HuH-7.5 (cell line): ENCODE measurements around the gene HS6ST3.

Source experiments
- DNase-seq: peaks from one replicate; pipeline ENCODE4 v3.0.0; 2011; ENCODE audit warnings: low spot score

HS6ST3 gene

DNA sequence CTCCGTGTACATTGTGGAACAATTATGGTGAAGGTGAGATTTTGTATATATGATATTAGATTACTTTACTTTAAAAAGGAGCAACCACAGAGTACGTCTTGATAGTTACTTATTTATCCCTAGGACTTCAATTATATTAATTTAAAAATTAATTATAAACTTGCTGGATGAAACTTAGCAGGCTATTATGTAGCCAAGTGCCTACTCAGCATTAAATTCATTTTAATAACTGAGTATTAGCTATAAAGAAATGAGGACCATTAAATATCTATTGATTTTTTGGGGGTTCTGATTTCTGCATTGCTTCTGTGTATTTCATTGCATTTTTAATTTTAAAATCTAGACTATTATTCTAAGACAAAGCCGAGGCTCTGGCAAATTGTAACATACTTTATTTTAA lies 109.4 kb downstream of the HS6ST3 start:
- no peak for DNase-seq

GRCh38 chr13:96200810-96201209 lies 110.9 kb downstream of the HS6ST3 start:
- no peak for DNase-seq

DNA sequence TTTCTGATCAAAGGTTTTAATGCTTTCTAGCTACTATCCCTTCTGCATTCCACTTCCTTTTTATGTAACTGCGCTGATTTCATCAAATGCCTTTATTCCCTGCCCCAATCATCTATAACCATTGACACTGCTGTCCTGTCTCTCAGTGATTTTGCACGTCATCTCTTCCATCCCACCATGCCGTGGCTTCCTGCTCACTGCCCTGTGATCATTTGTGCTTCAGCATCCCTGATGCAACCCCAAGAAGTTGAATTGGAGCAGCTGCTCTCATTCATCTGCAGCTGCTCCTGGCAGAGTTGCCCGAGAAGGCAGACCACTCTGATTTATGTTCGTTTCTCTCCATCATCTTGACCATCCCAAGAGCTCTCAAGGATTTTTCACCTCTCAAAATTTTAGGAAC lies 112.4 kb downstream of the HS6ST3 start:
- no peak for DNase-seq

- no peak for DNase-seq
Measured at GRCh38 chr13:96203471-96203870, 113.6 kb downstream of the HS6ST3 start.

DNA sequence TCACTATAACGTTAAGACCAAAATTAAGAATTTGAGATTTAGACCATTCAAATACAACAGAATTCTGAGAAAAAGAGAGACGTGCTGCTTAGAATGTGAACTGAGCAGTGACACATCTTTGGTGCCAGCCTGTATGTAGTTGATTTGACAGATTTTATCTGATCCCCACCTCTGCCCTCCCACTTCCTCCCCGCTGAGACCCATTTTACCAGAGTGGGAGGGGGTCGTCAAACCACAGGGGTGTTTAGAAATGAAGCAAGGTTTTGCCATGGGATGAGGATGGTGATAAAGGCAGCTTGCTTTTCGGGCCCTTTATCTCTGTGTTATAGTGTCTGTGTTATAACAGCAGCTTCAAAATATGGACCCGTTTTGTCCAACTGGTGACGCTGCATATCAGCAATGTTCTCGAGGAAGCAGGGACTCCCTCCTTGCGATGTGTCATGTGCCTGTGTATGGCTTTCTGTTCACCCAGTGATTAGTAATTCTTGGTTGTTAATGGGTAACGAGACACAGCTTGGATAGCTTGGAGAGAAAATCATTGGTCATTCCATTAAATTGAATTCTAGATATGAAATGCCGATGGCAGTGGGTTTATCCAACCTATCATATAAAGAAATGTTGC lies 125.0 kb downstream of the HS6ST3 start:
- no peak for DNase-seq

GRCh38 chr13:96216543-96216942 lies 126.6 kb downstream of the HS6ST3 start:
- DNase-seq = no peak

GRCh38 chr13:96218475-96218874 lies 128.6 kb downstream of the HS6ST3 start:
- no peak for DNase-seq

GRCh38 chr13:96221471-96221870 lies 131.6 kb downstream of the HS6ST3 start:
- DNase-seq = no peak

DNA sequence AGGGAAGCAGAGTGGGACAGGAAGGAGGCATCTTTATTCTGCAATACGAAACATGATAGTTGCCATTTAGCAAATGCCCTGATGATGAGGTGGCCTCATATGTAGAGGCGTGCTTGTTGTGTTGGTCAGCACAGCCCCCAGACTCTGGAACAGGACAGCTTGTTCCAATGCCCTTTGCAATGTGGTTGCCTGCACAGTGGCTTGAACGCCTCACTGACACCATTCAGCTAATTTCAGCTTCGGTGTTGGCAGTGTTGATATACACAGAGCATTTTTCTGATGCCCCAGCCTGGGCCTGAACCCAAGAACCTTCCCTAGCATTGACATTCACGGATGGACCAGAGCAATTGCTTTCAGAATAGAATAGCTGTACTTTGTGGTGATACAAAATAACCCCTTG lies 133.3 kb downstream of the HS6ST3 start:
- no peak for DNase-seq

GRCh38 chr13:96229356-96229755 lies 139.4 kb downstream of the HS6ST3 start:
- no peak for DNase-seq

DNA sequence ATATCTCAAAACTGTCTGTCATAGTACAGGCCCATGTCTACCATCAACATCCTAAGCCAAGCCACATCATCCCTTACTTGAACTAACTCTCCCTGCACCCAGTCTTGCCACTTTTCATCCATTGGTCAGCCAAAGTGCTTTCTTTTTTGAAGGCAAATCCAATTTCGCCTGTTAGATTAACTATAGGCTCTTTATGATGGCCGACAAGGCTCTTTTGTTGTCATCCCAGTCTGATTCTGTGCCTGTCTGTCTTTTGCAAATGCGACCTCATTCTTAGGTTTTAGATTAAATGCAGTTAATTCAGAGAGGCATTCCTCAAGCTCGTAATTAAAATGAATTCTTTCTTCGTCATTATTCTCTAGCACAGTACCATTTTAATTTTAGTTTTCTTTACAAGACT lies 148.3 kb downstream of the HS6ST3 start:
- DNase-seq = no peak

DNA sequence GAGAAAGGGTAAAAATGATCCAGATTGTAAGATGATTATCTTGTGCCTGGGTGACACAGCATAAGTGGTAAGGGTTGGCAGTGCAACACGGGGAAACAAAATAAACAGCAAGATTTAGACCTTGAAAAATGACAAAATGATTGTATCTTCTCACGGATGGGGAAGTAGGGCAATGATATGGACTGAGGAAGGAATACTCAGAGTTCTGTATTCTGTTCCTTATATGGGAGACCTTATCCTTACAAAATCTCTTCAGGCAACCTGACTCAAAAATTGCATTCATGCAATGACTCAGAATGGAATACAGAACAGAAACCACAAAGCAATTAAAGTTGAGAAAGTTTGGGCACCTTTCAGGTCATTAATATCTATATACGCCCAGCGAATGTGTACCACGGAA lies 149.0 kb downstream of the HS6ST3 start:
- no peak for DNase-seq

GRCh38 chr13:96243376-96243775 lies 153.5 kb downstream of the HS6ST3 start:
- no peak for DNase-seq

DNA sequence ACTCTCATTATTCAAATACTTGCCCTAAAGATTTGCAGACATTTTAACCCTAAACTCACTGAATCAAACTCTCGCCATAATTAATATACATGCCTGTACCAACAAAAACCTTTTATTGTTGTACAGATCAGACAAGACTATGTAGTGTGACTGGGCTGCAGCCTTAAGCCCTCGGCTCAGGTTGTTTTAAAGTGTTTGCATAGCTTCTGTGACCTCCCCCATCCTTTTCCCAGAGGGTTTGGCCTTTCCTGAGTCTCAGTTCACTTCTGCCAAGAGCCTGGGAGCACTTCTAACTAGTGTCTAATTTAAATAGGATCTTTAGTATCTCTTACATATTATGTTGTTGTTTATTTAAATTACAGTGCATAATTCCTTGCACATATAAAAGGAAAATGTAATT lies 158.2 kb downstream of the HS6ST3 start:
- DNase-seq = no peak

DNA sequence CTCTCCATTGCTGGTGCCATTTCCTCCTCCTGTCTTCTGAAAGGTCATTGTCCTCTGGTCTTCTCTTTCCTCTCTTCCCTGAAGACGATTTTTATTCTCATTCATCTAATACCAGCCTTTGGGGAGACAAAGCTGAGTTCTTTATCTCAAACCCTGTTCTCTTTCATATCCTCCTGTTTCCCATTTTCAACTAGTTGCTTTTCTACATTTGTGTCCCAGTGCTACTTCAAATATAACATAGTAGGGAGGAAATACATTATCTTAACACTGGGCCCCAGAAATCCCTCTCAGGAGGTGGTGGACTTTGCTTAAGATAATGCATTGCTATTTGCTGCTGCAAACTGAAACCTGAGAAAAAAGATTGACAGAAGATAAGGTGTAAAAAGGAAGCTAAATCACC lies 159.1 kb downstream of the HS6ST3 start:
- no peak for DNase-seq

- DNase-seq = no peak
Measured at GRCh38 chr13:96252903-96253302, 163.0 kb downstream of the HS6ST3 start.

DNA sequence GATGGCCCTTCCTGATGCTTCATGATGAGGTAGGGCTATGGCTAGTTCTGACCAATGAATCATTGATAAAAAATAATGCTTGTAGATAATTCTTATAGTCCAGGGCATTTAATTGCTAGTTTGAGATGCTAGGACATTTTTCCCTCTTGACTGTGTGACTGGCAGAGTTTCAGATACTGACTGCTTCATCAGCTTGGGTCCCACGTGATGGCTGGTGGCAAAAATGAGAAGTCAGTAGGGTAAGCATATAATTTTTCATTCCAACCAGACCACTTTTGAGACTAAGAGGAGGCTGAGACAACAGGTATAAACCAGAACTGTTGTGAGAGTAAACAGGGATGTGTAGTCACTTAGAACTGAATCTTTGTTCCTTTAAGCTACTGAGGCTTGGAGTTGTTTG lies 183.3 kb downstream of the HS6ST3 start:
- DNase-seq = no peak

DNA sequence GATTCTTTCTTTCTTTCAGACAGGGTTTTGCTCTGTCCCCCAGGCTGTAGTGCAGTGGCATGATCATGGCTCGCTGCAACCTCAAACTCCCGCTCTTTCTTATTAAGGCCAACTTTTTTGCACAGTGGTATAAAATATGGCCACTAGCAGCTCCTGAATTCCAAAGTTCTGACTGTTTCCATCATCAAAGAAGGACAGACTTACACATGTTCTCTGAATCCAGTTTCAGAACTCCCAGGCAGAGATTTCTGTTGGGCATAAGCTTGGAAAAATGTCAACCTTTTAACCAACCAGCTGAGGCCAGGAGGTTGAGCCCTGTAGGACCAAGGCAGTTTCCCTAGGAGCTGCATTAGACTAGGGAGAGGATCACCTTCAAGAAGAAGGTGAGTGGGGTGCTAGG lies 184.1 kb downstream of the HS6ST3 start:
- no peak for DNase-seq

GRCh38 chr13:96279904-96280303 lies 190.0 kb downstream of the HS6ST3 start:
- DNase-seq = no peak

DNA sequence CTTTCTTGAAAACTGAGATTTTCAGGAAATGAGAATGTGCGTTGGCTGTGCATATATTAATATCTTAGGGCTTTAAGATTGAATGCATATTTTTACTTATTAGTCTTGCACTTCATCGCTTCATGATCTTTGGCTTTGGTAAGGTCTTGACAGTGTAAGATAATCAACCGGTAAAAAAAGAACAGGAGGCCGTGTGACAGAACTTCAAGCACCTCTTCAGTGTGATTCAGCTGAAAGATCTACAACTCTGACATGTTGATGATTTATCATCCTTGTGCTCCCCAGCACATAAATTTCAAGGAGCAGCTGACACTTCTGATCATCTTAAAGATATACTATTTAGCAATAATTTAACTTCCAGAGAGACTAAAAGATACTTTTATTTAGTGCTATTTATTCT lies 195.1 kb downstream of the HS6ST3 start:
- DNase-seq = no peak

- DNase-seq = no peak
Measured at GRCh38 chr13:96285729-96286128, 195.8 kb downstream of the HS6ST3 start.

GRCh38 chr13:96294930-96295881 lies 205.3 kb downstream of the HS6ST3 start:
- DNase-seq = no peak

- no peak for DNase-seq
Measured at GRCh38 chr13:96297360-96297759, 207.5 kb downstream of the HS6ST3 start.

DNA sequence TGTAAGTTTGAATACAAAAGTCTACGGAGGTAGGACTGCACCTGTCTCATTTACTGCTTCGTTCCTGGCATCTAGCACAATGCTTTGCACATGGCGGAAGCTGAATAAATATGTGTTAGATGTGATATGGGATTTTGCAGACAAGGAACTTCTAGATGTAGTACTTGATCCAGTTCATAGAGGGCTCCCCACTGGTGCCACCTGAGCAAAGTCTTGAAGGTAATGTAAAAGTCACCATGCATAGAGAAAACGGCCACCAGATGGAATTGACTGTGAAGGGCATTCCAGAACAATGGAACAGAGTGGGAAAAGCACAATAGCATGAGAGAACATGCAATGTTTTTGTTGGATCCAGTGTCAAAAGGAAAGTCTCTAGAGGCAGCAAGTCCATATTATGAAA lies 209.3 kb downstream of the HS6ST3 start:
- no peak for DNase-seq
